Peyer's patch (tissue), 4 donors: ENCODE results near the gene SOBP.

Source experiments
- CTCF ChIP-seq, 6 experiments: fragments of 450-650 bp in 4 of 6; fragments of 200-600 bp in 2 of 6; sonication (generic) in 1 of 6; IDR thresholded peaks; one replicate each; pipeline ENCODE4 v1.5.1; 2017 to 2019; ENCODE audit warnings: antibody characterized with exemption in 6 of 6, mild to moderate bottlenecking in 3 of 6, moderate library complexity in 1 of 6
- POLR2A ChIP-seq, 2 donors: fragments of 450-650 bp; IDR thresholded peaks; one replicate each; pipeline ENCODE4 v1.5.1; 2017; ENCODE audit warnings: antibody characterized with exemption in 2 of 2, mild to moderate bottlenecking in 2 of 2, moderate library complexity in 2 of 2

GRCh38 chr6:107448776-107449175 lies 41.1 kb upstream of the SOBP start:
- TF ChIP-seq POLR2A (IDR thresholded peaks at IDR 0.05) (no peak), CTCF (IDR thresholded peaks at IDR 0.05) (no peak)
